ENCODE results near the gene DPH6.

The DPH6 gene

GRCh38 chr15:35540885-35541284, 5.1 kb downstream of the DPH6 start:
- no peak for DNase-seq (ENCODE audit: low read depth)

- DNase-seq (ENCODE audit: low read depth): no peak
These were observed 5.9 kb downstream of the DPH6 start for GRCh38 chr15:35540021-35540420.

GRCh38 chr15:35535365-35535916, 10.5 kb downstream of the DPH6 start:
- no peak for DNase-seq (ENCODE audit: low read depth)

- no peak for DNase-seq (ENCODE audit: low read depth)
These were observed 12.5 kb downstream of the DPH6 start for GRCh38 chr15:35533130-35534110.

- DNase-seq (ENCODE audit: low read depth): no peak
These were observed 15.3 kb downstream of the DPH6 start for GRCh38 chr15:35530698-35531097.

- DNase-seq (ENCODE audit: low read depth): no peak
These were observed 16.2 kb downstream of the DPH6 start for GRCh38 chr15:35529784-35530183.

- DNase-seq (ENCODE audit: low read depth): no peak
These were observed 23.9 kb downstream of the DPH6 start for GRCh38 chr15:35522061-35522460.

- no peak for DNase-seq (ENCODE audit: low read depth)
These were observed 26.3 kb downstream of the DPH6 start for GRCh38 chr15:35519541-35520149.

GRCh38 chr15:35519052-35519451, 26.9 kb downstream of the DPH6 start:
- no peak for DNase-seq (ENCODE audit: low read depth)

- no peak for DNase-seq (ENCODE audit: low read depth)
These were observed 31.2 kb downstream of the DPH6 start for GRCh38 chr15:35514759-35515158.

GRCh38 chr15:35507932-35508638, 37.9 kb downstream of the DPH6 start:
- DNase-seq (ENCODE audit: low read depth): no peak

GRCh38 chr15:35506272-35506870, 39.6 kb downstream of the DPH6 start:
- no peak for DNase-seq (ENCODE audit: low read depth)

GRCh38 chr15:35505809-35506208, 40.2 kb downstream of the DPH6 start:
- DNase-seq (ENCODE audit: low read depth): no peak

- DNase-seq (ENCODE audit: low read depth): no peak
These were observed 40.8 kb downstream of the DPH6 start for GRCh38 chr15:35505141-35505540.

- no peak for DNase-seq (ENCODE audit: low read depth)
These were observed 46.2 kb downstream of the DPH6 start for GRCh38 chr15:35499723-35500122.

- DNase-seq (ENCODE audit: low read depth): no peak
These were observed 49.4 kb downstream of the DPH6 start for GRCh38 chr15:35496585-35496984.

GRCh38 chr15:35495080-35495479, 50.9 kb downstream of the DPH6 start:
- no peak for DNase-seq (ENCODE audit: low read depth)

GRCh38 chr15:35491999-35492398, 54.0 kb downstream of the DPH6 start:
- no peak for DNase-seq (ENCODE audit: low read depth)

- DNase-seq (ENCODE audit: low read depth): no peak
These were observed 54.8 kb downstream of the DPH6 start for GRCh38 chr15:35491173-35491572.

GRCh38 chr15:35490511-35490910, 55.5 kb downstream of the DPH6 start:
- no peak for DNase-seq (ENCODE audit: low read depth)

- no peak for DNase-seq (ENCODE audit: low read depth)
These were observed 58.5 kb downstream of the DPH6 start for GRCh38 chr15:35487417-35487816.

GRCh38 chr15:35486296-35486695, 59.7 kb downstream of the DPH6 start:
- no peak for DNase-seq (ENCODE audit: low read depth)

All from T follicular helper cell (primary cell).